HUDEP-2 (cell line): ENCODE results near the gene PLD5.
"Not testable (repeated sequence)": the region's sequence is repeated elsewhere in the genome, so short reads cannot be mapped to it uniquely, and the experiment has no call there.

ENCODE experiments used
- DNase-seq, 76 experiments: peaks; one replicate each; lab custom pipeline; 2025; ENCODE audit not compliant: unreplicated experiment in 76 of 76; lab: John Stamatoyannopoulos, UW

Gene PLD5

DNA sequence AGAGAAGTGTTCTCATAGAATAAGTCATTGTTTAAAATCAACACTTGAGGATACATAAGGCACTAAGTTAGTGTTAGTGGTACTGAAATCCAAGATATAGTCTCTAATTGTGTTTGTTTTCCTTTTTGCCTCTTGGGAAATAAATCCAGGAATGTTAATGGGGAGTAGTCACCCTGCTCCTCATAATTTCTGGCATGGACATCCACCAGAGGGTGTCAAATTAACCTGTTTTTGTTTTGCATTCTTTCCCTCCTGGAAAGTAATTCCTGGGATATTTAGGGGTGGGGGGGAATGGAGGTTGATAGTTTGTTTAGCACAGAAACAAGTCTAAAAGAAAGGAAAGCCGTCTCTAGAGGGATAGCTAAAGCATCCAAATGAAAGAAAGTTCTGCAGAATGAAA, 437.8 kb downstream of the PLD5 start:
- DNase-seq, result no peak

DNA sequence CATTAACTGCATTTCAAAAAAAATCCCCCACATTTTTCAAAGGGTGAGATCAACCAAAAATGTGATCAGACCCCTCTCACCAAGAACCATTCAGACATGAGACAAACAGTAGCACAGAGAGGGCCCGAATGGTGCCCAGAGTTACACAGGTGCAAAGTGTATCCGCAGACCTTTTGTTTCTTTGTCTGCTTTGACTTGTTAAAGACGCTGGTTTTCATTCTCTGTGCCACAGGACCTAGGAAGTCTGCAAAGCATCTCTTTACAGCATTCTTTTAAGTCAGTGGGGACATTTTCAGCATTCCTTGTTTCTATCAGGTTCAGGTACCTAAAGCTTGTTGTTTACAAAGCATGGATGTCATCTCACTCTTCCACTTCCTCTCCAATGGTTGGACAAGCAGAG, 438.4 kb downstream of the PLD5 start:
- no peak for DNase-seq

DNA sequence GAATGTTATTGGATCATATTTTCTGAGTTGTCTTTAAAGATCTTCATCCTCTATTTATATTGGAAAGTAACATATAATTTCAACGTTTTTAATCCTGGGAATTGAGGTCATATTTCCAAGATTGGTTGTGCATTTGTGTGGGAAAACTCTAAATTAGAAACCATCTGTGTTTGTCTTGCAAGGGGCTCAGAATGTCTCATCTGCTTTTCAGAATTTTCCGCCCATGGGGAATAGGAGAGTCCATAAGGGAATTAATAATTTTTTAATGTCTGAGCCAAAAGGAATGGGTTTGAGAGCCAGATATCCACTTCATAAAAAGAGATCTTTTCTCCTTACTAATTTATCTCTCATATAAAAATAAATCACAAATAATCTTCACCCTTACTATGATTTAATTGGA, 440.8 kb downstream of the PLD5 start:
- no peak for DNase-seq

DNA sequence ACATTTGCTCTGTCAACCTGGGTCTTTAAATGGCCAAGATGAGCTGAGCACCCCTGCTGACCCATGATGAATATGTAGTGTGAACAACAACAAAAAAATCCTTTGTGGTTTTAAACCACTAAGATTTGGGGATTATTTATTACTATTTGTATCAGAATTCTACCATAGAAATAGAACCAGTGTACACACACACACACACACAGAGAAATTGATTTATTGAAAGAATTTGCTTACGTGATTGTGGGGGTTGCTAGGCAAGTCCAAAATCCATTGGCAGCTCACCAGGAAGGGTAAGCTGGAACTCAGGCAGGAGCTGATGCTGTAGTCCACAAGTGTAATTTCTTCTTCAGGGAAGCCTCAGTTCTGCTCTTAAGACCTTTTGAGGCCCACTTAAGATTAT, 443.1 kb downstream of the PLD5 start:
- DNase-seq, result no peak

DNA sequence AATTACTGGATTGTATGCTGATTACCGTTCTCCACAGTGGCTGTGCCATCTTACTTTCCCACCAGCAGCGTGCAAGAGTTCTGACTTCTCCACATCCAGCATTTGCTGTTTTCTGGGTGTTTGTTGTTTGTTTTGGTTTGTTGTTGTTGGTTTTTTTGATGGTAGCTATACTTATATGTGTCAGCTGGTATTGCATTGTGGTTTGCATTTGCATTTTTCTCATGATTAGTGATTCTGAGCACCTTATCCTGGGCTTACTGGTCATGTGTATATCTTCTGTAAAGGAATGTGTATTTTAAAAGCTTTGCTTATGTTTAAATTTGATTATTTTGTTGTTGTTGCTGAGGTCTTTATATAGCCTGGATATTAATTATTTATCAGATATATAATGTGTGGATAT, 458.7 kb downstream of the PLD5 start:
- no peak for DNase-seq

DNA sequence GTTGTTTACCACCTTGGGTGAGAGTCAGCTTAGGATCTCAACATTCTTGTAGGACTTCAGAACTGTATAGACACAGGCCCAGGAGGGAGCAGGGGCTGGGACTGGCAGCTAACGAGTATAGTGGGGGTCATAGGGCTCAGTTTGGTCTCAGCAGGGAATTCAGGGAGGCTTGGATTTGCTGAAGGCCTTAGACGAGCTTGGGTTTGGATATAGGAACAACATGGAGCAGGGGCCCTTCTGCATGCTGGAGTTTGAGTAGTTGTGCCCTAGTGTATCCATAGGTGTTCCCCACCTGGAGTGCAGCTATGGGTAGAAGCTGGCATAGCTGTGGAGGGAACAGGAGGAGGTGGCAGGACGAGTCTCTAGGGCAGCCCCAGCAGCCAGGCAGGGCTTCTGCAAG, 462.2 kb downstream of the PLD5 start:
- no peak for DNase-seq

DNA sequence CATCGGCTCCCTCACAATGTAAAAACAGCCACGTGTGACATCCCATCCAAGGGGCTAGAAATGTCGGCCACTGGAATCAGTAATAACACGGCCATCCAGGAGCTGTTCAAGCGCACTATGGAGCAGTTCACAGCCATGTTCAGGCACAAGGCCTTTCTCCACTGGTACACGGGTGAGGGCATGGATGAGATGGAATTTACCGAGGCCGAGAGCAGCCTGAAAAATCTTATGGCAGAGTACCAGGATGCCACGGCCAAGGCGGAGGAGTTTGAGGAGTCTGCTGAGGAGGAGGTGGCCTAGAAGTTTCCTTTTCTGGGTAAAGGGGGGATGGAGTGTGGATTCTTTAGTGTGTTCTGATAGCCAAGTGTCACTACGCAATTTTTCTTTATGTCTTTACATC, 464.5 kb downstream of the PLD5 start:
- DNase-seq, result no peak

DNA sequence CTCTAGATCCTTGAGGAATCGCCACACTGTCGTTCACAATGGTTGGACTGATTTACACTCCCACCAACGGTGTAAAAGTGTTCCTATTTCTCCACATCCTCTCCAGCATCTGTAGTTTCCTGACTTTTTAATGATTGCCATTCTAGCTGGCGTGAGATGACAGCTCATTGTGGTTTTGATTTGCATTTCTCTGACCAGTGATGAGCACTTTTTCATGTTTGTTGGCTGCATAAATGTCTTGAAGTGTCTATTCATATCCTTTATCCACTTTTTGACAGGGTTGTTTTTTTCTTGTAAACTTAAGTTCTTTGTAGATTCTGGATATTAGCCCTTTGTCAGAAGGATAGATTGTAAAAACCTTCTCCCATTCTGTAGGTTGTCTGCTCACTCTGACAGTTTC, 465.9 kb downstream of the PLD5 start:
- not testable (repeated sequence) for DNase-seq

DNA sequence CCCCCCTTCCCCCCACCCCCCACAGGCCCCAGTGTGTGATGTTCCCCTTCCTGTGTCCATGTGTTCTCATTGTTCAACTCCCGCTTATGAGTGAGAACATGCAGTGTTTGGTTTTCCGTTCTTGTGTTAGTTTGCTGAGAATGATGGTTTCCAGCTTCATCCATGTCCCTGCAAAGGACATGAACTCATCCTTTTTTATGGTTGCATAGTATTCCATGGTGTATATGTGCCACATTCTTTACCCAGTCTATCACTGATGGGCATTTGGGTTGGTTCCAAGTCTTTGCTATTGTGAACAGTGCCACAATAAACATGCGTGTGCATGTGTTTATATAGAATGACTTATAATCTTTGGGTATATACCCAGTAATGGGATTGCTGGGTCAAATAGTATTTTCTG, 466.3 kb downstream of the PLD5 start:
- not testable (repeated sequence) for DNase-seq

DNA sequence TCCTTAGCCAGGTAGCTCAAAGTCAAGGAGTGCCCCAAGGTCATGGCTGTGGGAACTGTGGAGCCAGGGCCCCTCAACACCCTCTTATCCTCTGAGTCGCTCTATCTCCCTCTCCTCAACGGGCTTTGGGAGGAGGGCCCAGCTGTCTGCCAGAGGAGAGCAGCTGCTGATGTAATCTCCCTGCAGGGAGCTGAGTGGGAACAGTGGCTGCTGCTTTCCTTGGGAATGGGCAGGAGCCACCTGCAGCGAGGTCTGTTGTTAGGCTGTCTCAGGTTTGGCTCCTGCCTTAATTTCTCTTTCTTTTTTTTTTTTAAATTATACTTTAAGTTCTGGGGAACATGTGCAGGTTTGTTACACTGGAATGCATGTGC, 466.8 kb downstream of the PLD5 start:
- no peak for DNase-seq

DNA sequence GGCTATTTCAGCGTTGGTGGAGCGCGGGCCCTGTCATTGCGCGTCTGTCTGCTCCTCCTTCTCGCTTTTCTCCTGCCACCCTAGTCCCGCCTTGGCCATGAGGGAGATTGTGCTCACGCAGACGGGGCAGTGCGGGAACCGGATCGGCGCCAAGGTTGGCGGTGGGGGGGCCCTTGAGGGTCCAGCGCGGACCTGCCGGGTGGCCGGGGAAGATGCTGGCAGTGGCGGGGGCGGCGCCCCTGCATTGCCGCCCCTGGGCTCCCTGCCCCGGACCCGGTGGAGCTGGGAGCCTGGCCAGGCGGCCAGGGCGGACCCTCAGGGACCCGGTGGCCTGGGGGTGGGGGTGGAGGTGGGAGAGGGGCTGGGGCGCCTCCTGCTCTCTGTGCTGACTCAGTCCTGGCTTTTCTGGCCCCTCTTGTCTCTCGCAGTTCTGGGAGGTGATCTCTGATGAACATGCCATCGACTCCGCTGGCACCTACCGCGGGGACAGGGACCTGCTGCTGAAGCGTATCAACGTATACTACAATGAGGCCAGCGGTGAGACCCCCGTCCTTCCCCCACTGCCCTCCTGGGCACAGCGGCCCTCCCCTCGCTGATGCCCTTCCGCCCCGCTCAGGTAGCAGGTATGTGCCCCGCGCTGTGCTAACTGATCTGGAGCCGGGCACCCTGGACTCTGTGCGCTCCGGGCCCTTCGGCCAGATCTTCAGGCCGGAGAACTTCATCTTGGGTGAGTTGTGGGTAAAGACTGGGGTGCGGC, 467.3 kb downstream of the PLD5 start:
- DNase-seq, result no peak

DNA sequence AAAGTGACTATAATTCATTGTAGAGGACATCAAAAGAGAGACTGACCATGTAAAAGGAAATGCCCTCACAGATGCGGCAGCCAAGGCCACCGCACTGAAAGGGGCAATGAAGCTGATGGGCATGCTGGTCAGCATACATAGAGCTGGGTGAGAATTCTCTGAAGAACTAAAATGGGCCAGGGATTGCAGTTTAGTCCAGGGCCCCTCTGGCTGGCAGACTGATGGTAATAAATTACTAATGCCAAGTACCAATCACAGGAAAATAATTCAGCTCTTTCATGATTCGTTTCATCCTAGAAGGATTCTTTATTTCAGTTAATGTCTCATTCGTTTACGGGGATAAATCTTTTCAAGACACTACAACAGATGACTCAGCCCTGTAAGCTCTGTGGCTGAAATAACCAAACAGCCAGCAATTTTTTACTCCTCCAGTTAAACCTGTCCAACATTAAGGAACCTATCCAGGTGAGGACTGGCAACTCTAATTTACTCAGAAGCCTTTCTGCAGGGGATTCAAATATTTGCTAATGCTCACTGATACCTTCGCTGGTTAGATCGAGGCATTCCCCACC, 468.7 kb downstream of the PLD5 start:
- DNase-seq, result no peak

DNA sequence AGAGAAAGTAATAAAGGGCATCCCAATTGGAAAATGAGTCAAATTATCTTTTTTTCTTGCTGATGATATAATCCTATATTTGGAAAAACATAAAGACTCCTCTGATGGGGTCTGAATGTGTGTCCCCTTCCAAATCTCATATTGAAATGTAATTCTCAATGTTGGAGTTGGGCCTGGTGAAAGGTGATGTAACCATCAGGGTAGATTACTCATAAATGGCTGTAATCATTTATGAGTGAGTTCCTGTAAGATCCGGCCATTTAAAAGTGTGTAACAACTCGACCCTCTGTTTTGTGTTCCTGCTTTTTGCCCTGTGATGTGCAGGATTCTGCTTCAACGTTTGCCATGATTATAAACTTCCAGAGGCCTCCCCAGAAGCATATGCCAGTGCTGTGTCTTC, 481.3 kb downstream of the PLD5 start:
- no peak for DNase-seq

DNA sequence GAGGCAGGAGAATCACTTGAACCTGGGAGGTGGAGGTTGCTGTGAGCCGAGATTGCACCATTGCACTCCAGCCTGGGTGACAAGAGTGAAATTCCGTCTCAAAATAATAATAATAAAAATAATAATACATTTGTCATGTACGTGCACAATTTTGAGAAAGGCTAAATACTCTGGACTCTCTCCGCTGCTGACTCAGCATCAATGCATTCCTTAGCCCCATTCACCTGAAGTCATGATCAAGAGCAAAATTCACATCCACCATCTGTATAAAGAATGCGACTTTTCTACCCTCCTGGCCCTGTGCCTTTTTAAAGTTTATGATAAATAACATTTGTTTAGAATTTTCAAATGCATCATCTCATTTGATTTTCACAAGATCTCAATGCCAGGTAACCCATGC, 490.1 kb downstream of the PLD5 start:
- DNase-seq, result no peak

DNA sequence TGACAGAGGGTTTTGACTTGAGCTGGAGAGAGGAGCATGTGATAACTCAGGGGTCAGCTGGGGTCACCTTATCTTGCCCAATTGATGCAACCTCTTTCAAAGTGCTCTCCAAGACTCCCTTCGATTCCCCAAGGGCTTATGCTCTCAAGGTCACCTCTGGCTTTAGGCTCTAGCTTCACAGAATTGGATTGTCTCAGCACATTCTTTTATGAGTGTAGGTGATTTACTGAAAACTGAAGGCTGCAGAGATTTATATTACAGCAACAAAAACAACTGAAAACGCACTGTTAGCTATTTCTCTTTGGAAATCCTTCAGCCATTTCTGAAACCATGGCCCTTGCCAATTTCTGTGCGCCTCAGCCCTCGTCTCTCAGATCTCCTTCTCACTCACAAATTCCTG, 491.1 kb downstream of the PLD5 start:
- DNase-seq, result no peak
